Tracheal epithelial cell (primary cell): Measurements from ENCODE around the gene KCNG4. TPM values are rescaled to one million over a fixed set of nuclear protein-coding genes. Genes with fewer than 3 reads are reported as not detected.

Experiments used
- total RNA-seq: library from RNA; depleted of rRNA; stranded (reverse); fragments of >200 nt; gene quantifications from 2 replicates; pipeline ENCODE4 v1.2.1, GENCODE V29; 2014

KCNG4 gene
- not detected in 2 replicates for total RNA-seq

GRCh38 chr16:84239909-84240308 is at the start of gene KCNG4:
TSS of gene KCNG4 (minus strand) at chr16:84240012. CDS start at chr16:84237485, 2,527 bp downstream.

GRCh38 chr16:84190731-84191388 is 49.0 kb downstream of the KCNG4 start, which contains the start of gene ADAD2:
TSS of gene ADAD2 (plus strand) at chr16:84191157. CDS start at chr16:84191231, 74 bp downstream.

GRCh38 chr16:84186685-84187437 is 53.0 kb downstream of the KCNG4 start, which contains the start of gene TAF1C:
TSS of gene TAF1C (minus strand) at chr16:84187057. CDS start at chr16:84184988, 2,069 bp downstream.

Other genes with a start within 250 kb of the KCNG4 start
- gene SLC38A8, start 197.2 kb downstream of the KCNG4 start, total RNA-seq, result not detected in 2 replicates
- 58.6 and 63.3 TPM in 2 replicates for gene MBTPS1, start 123.1 kb downstream of the KCNG4 start, total RNA-seq
- 25.1 and 28.6 TPM in 2 replicates for gene HSDL1, start 94.8 kb downstream of the KCNG4 start, total RNA-seq
- gene DNAAF1, start 94.7 kb downstream of the KCNG4 start, total RNA-seq, result not detected in 2 replicates
- 5.3 and 11.5 TPM in 2 replicates for gene TAF1C, start 53.0 kb downstream of the KCNG4 start, total RNA-seq
- gene ADAD2, start 48.9 kb downstream of the KCNG4 start, total RNA-seq, result not detected in 2 replicates
- not detected in 2 replicates for gene WFDC1, start 54.9 kb upstream of the KCNG4 start, total RNA-seq
- gene ATP2C2, start 128.5 kb upstream of the KCNG4 start, total RNA-seq, result 14.2 and 17.5 TPM in 2 replicates